Measurements from ENCODE around the gene TLCD3A. TPM values are rescaled to one million over a fixed set of nuclear protein-coding genes. Genes with fewer than 3 reads are reported as not detected.

Gene TLCD3A
- total RNA-seq, 1 experiment from 2014 or later, result 13.9 TPM

DNA sequence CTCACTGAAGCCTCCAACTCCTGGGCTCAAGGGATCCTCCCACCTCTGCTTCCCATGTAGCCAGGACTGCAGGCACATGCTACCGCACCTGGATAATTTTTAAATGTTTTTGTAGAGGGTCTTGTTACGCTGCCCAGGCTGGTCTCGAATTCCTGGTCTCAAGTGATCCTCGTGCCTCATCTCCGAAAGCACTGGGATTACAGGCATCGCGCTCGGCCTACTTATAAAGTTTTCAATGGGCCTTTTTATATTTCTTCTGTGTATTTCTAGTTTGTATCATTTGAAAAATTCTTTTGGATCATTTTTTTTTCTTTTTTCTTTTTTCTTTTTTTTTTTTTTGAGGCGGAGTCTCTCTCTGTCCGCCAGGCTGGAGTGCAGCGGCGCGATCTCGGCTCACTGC, 7.3 kb upstream of the TLCD3A start:
- Histone ChIP-seq H3K27me3 (ENCODE audit: low read length) (no peaks in the 10 kb centered on the region), H4K20me1 (ENCODE audit: low read length) (no peaks in the 10 kb centered on the region), H3K9me2 (replicated peaks; ENCODE audit: low read length) (no peaks in the 10 kb centered on the region), H3K4me3 (ENCODE audit: low read length) (no peak overlapping the region), H3K4me2 (ENCODE audit: low read length) (no peak overlapping the region), H3K4me1 (ENCODE audit: insufficient read depth, low read length) (peaks cover 15% of the 10 kb centered on the region), H3K79me2 (ENCODE audit: low read length) (no peaks in the 10 kb centered on the region), H3K9ac (ENCODE audit: low read length) (no peak overlapping the region), H2AFZ (ENCODE audit: low read length) (no peak overlapping the region), H3K9me3 (ENCODE audit: low read length) (no peaks in the 10 kb centered on the region), H3K27ac (ENCODE audit: low read length) (no peak overlapping the region), H3F3A (ENCODE audit: low read length, unreplicated experiment) (no peaks in the 10 kb centered on the region), H3K36me3 (ENCODE audit: low read depth, low read length) (no peaks in the 10 kb centered on the region)
- ATAC-seq (no peak), DNase-seq (no peak)
- intact Hi-C loops (cut with micrococcal nuclease), result no loop called here
- POLR2A ChIA-PET (ENCODE audit: unreplicated experiment), result no interaction called here
- BruUV-seq (replicated peaks), result no TSS peak
- TF ChIP-seq EZH2 (IDR thresholded peaks at IDR 0.05; ENCODE audit: low read length, unreplicated experiment), result no peak
- no peak for TF ChIP-seq EZH2phosphoT487 (IDR thresholded peaks at IDR 0.05; ENCODE audit: borderline replicate concordance, low read length)
- TF ChIP-seq, protein P1, sequence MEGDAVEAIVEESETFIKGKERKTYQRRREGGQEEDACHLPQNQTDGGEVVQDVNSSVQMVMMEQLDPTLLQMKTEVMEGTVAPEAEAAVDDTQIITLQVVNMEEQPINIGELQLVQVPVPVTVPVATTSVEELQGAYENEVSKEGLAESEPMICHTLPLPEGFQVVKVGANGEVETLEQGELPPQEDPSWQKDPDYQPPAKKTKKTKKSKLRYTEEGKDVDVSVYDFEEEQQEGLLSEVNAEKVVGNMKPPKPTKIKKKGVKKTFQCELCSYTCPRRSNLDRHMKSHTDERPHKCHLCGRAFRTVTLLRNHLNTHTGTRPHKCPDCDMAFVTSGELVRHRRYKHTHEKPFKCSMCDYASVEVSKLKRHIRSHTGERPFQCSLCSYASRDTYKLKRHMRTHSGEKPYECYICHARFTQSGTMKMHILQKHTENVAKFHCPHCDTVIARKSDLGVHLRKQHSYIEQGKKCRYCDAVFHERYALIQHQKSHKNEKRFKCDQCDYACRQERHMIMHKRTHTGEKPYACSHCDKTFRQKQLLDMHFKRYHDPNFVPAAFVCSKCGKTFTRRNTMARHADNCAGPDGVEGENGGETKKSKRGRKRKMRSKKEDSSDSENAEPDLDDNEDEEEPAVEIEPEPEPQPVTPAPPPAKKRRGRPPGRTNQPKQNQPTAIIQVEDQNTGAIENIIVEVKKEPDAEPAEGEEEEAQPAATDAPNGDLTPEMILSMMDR (conservative IDR thresholded peaks at IDR 0.05; ENCODE audit: low read depth, low read length), result no peak
- CTCF ChIA-PET, result no interaction called here

DNA sequence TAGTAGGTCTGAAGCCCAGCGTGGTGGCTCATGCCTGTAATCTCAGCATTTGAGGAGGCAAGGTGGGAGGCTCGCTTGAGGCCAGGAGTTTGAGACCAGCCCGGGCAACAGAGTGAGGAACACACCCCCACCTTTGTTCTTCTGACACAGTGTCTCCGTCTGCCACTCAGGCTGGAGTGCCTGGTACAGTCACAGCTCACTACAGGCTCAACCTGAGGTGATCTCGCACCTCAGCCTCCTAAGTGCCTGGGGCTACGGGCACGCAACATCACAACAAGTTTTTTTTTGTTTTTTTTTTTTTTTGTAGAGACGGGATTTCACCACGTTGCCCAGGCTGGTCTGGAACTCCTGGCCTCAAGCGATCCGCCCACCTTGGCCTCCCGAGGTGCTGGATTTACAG, 6.7 kb upstream of the TLCD3A start:
- no TSS peak for BruUV-seq (replicated peaks)
- CTCF ChIA-PET, result no interaction called here
- no peak overlapping the region for H3K4me3 ChIP-seq (ENCODE audit: low read length)
- no peaks in the 10 kb centered on the region for H4K20me1 ChIP-seq (ENCODE audit: low read length)
- H3F3A ChIP-seq (ENCODE audit: low read length, unreplicated experiment), result no peaks in the 10 kb centered on the region
- no peak overlapping the region for H3K27ac ChIP-seq (ENCODE audit: low read length)
- no peaks in the 10 kb centered on the region for H3K36me3 ChIP-seq (ENCODE audit: low read depth, low read length)
- no peaks in the 10 kb centered on the region for H3K9me3 ChIP-seq (ENCODE audit: low read length)
- intact Hi-C loops (cut with micrococcal nuclease), result no loop called here
- no peak for TF ChIP-seq EZH2 (IDR thresholded peaks at IDR 0.05; ENCODE audit: low read length, unreplicated experiment)
- TF ChIP-seq EZH2phosphoT487 (IDR thresholded peaks at IDR 0.05; ENCODE audit: borderline replicate concordance, low read length), result no peak
- TF ChIP-seq, protein P1 (conservative IDR thresholded peaks at IDR 0.05; ENCODE audit: low read depth, low read length), result no peak
- no peak overlapping the region for H2AFZ ChIP-seq (ENCODE audit: low read length)
- H3K9ac ChIP-seq (ENCODE audit: low read length), result no peak overlapping the region
- peaks cover 21% of the 10 kb centered on the region for H3K4me1 ChIP-seq (ENCODE audit: insufficient read depth, low read length)
- ATAC-seq (no peak), DNase-seq (no peak)
- no peaks in the 10 kb centered on the region for H3K9me2 ChIP-seq (replicated peaks; ENCODE audit: low read length)
- POLR2A ChIA-PET (ENCODE audit: unreplicated experiment), result no interaction called here
- no peaks in the 10 kb centered on the region for H3K27me3 ChIP-seq (ENCODE audit: low read length)
- no peak overlapping the region for H3K4me2 ChIP-seq (ENCODE audit: low read length)
- no peaks in the 10 kb centered on the region for H3K79me2 ChIP-seq (ENCODE audit: low read length)

DNA sequence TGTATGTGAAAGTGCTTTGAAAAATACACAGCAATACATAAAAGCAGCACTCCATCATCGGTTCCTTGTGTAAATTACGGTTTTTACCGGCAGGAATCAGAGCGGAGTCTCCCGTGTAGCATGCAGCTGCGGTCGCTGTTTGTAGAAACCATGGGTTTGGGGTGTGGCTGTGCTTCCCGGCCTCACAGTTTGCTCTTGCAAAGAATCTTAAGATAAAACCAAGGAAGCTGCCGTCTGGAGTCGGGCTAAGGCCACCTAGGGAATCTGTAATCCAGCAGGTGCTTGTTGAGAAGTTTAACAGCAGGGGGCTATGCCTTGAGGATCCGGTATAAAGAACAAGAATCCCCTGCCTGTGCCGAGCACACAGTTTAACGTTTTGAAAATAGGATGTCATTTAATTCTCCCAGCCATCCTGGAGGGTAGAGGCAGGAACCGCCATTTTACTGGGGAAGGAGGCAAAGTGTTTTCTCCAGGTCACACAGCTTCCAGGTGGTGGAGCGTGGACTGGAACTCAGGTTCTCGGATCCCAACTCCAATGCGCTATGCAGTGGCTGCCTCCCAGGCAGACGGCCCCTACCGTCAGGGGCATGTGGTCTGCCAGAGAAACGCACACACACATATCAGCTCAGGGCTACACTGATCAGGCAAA, 6.0 kb upstream of the TLCD3A start:
- Histone ChIP-seq H3K27ac (ENCODE audit: low read length) (no peak overlapping the region), H3K79me2 (ENCODE audit: low read length) (peaks cover 5% of the 10 kb centered on the region; the same call in 1 of the 2 replicates), H3K36me3 (ENCODE audit: low read depth, low read length) (no peaks in the 10 kb centered on the region), H2AFZ (ENCODE audit: low read length) (no peak overlapping the region), H3K9ac (ENCODE audit: low read length) (no peak overlapping the region), H3K4me3 (ENCODE audit: low read length) (no peak overlapping the region), H3K9me3 (ENCODE audit: low read length) (no peaks in the 10 kb centered on the region), H3K4me1 (ENCODE audit: insufficient read depth, low read length) (peaks cover 22% of the 10 kb centered on the region), H3K9me2 (replicated peaks; ENCODE audit: low read length) (no peaks in the 10 kb centered on the region), H3K4me2 (ENCODE audit: low read length) (no peak overlapping the region), H4K20me1 (ENCODE audit: low read length) (no peaks in the 10 kb centered on the region), H3F3A (ENCODE audit: low read length, unreplicated experiment) (no peaks in the 10 kb centered on the region), H3K27me3 (ENCODE audit: low read length) (no peaks in the 10 kb centered on the region)
- ATAC-seq (no peak), DNase-seq (no peak)
- intact Hi-C loops (cut with micrococcal nuclease), result no loop called here
- POLR2A ChIA-PET (ENCODE audit: unreplicated experiment), result no interaction called here
- CTCF ChIA-PET, result no interaction called here
- no TSS peak for BruUV-seq (replicated peaks)
- TF ChIP-seq, protein P1 (conservative IDR thresholded peaks at IDR 0.05; ENCODE audit: low read depth, low read length), result no peak
- TF ChIP-seq EZH2phosphoT487 (IDR thresholded peaks at IDR 0.05; ENCODE audit: borderline replicate concordance, low read length), result no peak
- TF ChIP-seq EZH2 (IDR thresholded peaks at IDR 0.05; ENCODE audit: low read length, unreplicated experiment), result no peak
